GM12873 (cell line): ENCODE results near the gene NTRK3.

Experiments used
- CTCF ChIP-seq: IDR thresholded peaks from 2 replicates; pipeline ENCODE4 v1.5.1; 2012; ENCODE audit warnings: low read depth, mild to moderate bottlenecking, moderate library complexity, low read length, control low read depth; ENCODE audit not compliant: insufficient read depth; ENCODE audit errors: missing control alignments

NTRK3 gene

GRCh38 chr15:88089731-88090130, 166.8 kb downstream of the NTRK3 start:
- no peak for TF ChIP-seq CTCF

GRCh38 chr15:88089024-88089620, 167.4 kb downstream of the NTRK3 start:
- TF ChIP-seq CTCF: no peak

- no peak for TF ChIP-seq CTCF
Observed at GRCh38 chr15:88083811-88084760, 172.5 kb downstream of the NTRK3 start.

GRCh38 chr15:88080616-88081015, 175.9 kb downstream of the NTRK3 start:
- no peak for TF ChIP-seq CTCF

- TF ChIP-seq CTCF: no peak
Observed at GRCh38 chr15:88077296-88078020, 179.1 kb downstream of the NTRK3 start.

GRCh38 chr15:88076328-88076727, 180.2 kb downstream of the NTRK3 start:
- TF ChIP-seq CTCF: no peak

- no peak for TF ChIP-seq CTCF
Observed at GRCh38 chr15:88075102-88075501, 181.4 kb downstream of the NTRK3 start.
